Ovary (tissue), 3 donors: ENCODE measurements around the gene NT5C2.

Experiments
- EP300 ChIP-seq: sonication (generic); formaldehyde crosslinking; IDR thresholded peaks from one replicate; pipeline ENCODE4 v1.6.1; 2017; ENCODE audit warnings: antibody characterized with exemption
- POLR2A ChIP-seq: fragments of 450-650 bp; IDR thresholded peaks from one replicate; pipeline ENCODE4 v1.6.1; 2017; ENCODE audit warnings: antibody characterized with exemption, mild to moderate bottlenecking, moderate library complexity
- TF ChIP-seq, protein P1 (sequence below), 3 donors: fragments of 450-650 bp in 2 of 3; fragments of 200-600 bp in 1 of 3; IDR thresholded peaks; one replicate each; pipeline versions ENCODE4 v1.5.1 to v1.8.0; 2016 to 2022; ENCODE audit warnings: antibody characterized with exemption in 3 of 3, mild to moderate bottlenecking in 1 of 3
- donor health status: DM: no; HTN: no; CAD: no.

DNA sequence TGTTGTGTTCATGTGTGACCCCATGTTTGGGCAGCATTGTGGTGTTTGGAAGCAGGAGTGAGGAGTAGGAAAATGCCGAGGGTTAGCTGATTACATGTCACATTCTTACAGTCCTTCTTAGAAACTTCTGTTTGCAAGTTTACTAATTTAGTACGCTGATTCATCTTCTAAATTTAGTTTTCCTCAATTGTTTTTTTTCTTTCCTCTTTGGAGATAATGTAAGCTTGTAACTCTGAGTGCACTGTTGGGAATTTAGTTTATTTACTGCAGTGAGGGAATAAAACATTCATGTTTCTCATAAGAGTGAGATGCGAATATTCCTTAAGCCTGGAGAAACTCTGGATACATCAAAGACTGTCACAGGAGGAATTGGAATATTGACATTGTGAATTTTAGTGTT is 135.0 kb downstream of the NT5C2 start:
- TF ChIP-seq, protein P1, sequence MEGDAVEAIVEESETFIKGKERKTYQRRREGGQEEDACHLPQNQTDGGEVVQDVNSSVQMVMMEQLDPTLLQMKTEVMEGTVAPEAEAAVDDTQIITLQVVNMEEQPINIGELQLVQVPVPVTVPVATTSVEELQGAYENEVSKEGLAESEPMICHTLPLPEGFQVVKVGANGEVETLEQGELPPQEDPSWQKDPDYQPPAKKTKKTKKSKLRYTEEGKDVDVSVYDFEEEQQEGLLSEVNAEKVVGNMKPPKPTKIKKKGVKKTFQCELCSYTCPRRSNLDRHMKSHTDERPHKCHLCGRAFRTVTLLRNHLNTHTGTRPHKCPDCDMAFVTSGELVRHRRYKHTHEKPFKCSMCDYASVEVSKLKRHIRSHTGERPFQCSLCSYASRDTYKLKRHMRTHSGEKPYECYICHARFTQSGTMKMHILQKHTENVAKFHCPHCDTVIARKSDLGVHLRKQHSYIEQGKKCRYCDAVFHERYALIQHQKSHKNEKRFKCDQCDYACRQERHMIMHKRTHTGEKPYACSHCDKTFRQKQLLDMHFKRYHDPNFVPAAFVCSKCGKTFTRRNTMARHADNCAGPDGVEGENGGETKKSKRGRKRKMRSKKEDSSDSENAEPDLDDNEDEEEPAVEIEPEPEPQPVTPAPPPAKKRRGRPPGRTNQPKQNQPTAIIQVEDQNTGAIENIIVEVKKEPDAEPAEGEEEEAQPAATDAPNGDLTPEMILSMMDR (IDR thresholded peaks at IDR 0.05), result no peak
- no peak for TF ChIP-seq POLR2A
- TF ChIP-seq EP300, result no peak
